Parathyroid adenoma (tissue), 2 donors: ENCODE measurements around the gene FAR2.

Experiments used
- H2AFZ ChIP-seq: fragments of 300-600 bp; sonication (generic); one replicate; pipeline ENCODE4 v1.7.0; 2017; ENCODE audit warnings: antibody characterized with exemption, mild to moderate bottlenecking
- H3K27ac ChIP-seq: fragments of 300-600 bp; sonication (generic); one replicate; pipeline ENCODE4 v1.7.0; 2017
- H3K27me3 ChIP-seq: fragments of 300-600 bp; sonication (generic); one replicate; pipeline ENCODE4 v1.7.0; 2017; ENCODE audit warnings: low read length; ENCODE audit not compliant: control insufficient read depth, insufficient read depth
- H3K36me3 ChIP-seq: fragments of 300-600 bp; sonication (generic); one replicate; pipeline ENCODE4 v1.7.0; 2017; ENCODE audit warnings: low read length; ENCODE audit not compliant: control insufficient read depth, insufficient read depth
- H3K4me1 ChIP-seq: fragments of 300-600 bp; sonication (generic); one replicate; pipeline ENCODE4 v1.7.0; 2017; ENCODE audit warnings: control low read depth
- H3K4me2 ChIP-seq: fragments of 300-600 bp; sonication (generic); one replicate; pipeline ENCODE4 v1.7.0; 2017; ENCODE audit warnings: low read length
- H3K4me3 ChIP-seq: fragments of 300-600 bp; sonication (generic); one replicate; pipeline ENCODE4 v1.7.0; 2017; ENCODE audit warnings: low read depth, low read length
- H3K79me2 ChIP-seq: fragments of 300-600 bp; sonication (generic); one replicate; pipeline ENCODE4 v1.7.0; 2017; ENCODE audit warnings: control low read depth
- H3K9ac ChIP-seq: fragments of 300-600 bp; sonication (generic); one replicate; pipeline ENCODE4 v1.7.0; 2017; ENCODE audit warnings: mild to moderate bottlenecking
- H3K9me3 ChIP-seq: fragments of 300-600 bp; sonication (generic); one replicate; pipeline ENCODE4 v1.7.0; 2017; ENCODE audit warnings: low read length; ENCODE audit not compliant: control insufficient read depth
- TF ChIP-seq, protein P1 (sequence below): fragments of 300-600 bp; sonication (generic); IDR thresholded peaks from one replicate; pipeline ENCODE4 v1.7.0; 2017; ENCODE audit warnings: antibody characterized with exemption, mild to moderate bottlenecking
- donor health status: primary hyperparathyroidism.

FAR2 gene

DNA sequence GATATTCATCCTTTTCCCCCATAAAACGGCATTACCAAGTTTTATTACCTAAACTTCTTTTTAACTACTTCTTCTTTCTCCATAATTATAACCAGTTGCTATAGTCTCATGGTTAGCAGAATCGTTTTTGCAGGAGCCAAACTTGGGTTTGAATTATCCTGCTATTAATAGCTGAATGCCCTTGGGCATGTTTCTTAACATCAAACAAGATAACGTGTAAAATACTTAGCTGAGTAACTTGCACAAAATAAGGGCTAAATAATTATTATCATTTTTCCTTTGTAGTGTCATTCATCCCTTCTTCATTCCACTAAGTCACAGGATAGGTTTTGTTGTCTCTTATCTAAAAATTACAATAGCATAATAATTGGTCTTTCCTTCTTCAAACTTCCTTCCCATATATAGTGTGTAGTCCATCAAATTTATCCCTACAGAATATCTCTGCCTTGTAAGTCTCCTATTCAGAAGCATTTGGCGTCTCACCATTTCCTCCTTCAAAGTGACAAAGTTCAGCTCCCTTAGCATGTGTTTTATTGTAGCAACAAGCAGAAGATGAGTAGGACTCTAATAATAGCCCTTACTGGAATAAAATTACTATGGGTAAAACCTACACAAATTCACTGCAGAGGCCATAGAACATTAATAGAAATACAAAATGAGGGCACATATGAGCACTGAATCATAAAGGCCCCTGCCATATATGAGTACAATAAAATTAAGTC lies 63.8 kb downstream of the FAR2 start:
- H3K9ac ChIP-seq = no peak overlapping the region
- H3K27ac ChIP-seq = no peak overlapping the region
- TF ChIP-seq, protein P1, sequence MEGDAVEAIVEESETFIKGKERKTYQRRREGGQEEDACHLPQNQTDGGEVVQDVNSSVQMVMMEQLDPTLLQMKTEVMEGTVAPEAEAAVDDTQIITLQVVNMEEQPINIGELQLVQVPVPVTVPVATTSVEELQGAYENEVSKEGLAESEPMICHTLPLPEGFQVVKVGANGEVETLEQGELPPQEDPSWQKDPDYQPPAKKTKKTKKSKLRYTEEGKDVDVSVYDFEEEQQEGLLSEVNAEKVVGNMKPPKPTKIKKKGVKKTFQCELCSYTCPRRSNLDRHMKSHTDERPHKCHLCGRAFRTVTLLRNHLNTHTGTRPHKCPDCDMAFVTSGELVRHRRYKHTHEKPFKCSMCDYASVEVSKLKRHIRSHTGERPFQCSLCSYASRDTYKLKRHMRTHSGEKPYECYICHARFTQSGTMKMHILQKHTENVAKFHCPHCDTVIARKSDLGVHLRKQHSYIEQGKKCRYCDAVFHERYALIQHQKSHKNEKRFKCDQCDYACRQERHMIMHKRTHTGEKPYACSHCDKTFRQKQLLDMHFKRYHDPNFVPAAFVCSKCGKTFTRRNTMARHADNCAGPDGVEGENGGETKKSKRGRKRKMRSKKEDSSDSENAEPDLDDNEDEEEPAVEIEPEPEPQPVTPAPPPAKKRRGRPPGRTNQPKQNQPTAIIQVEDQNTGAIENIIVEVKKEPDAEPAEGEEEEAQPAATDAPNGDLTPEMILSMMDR = no peak
- no peaks in the 10 kb centered on the region for H3K36me3 ChIP-seq
- no peak overlapping the region for H3K4me3 ChIP-seq
- H3K4me1 ChIP-seq = no peaks in the 10 kb centered on the region
- H3K79me2 ChIP-seq = no peaks in the 10 kb centered on the region
- no peaks in the 10 kb centered on the region for H3K27me3 ChIP-seq
- H3K9me3 ChIP-seq = no peaks in the 10 kb centered on the region
- H2AFZ ChIP-seq = no peak overlapping the region
- H3K4me2 ChIP-seq = no peak overlapping the region

DNA sequence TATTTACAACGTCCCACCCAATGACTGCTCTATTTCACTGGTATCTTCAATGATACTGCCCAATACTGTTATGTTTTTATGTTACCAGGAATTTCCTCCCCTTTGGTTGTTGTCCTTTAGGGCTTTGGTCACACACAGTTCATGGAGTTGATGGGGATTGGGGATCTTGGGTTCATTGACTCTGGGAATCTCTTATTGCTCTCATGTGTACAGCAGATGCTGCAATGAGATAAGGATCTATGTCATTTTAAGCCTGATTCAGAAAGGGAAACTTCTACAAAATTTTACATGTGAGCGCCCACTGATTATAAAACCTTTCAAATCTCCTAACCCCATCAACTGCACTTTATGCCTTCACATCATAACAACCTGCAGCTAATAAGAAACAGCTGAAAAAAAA lies 67.2 kb downstream of the FAR2 start:
- Histone ChIP-seq H3K4me2 (no peak overlapping the region), H3K27me3 (no peaks in the 10 kb centered on the region), H3K4me1 (no peaks in the 10 kb centered on the region), H3K36me3 (no peaks in the 10 kb centered on the region), H3K4me3 (no peak overlapping the region), H3K9ac (no peak overlapping the region), H3K79me2 (no peaks in the 10 kb centered on the region), H3K27ac (no peak overlapping the region), H2AFZ (no peak overlapping the region), H3K9me3 (no peaks in the 10 kb centered on the region)
- TF ChIP-seq, protein P1 = no peak

DNA sequence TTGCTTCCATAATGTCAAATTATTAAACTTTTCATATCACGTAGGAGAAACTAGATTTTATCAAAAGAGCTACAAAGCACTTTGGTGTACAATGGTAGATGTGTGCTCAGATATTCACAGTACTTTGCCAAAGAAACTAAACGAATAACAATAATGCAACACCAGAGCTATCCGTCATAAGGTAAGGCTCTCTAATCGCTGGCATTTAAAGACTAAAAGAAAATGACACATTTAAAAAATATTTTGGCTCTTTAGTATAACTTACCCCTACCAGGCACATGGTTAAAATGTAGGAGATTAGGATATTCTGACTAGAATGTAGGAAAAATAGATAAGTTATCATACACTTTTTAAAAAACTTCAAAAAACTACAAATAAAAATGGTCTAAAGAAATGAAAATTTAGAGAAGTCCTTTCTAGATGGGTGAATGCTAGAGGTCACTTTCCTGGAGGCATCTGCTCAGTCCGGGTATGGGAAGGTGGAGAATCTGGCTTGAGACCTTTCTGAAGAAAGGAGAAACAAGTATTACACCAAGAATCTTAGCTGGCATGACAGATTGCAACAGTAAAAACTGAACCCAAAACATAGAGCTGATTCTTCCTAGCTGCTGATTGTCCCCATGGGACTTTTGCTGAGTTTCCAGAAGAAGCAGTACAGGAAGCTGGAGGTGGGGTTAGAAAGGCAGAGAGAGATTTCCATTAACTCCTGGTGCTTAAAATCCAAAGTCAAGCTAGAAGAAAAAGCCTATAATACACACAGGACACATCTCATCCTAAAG lies 67.9 kb downstream of the FAR2 start:
- H3K4me1 ChIP-seq = no peaks in the 10 kb centered on the region
- no peaks in the 10 kb centered on the region for H3K27me3 ChIP-seq
- no peaks in the 10 kb centered on the region for H3K36me3 ChIP-seq
- H3K9ac ChIP-seq = no peak overlapping the region
- TF ChIP-seq, protein P1 = no peak
- no peaks in the 10 kb centered on the region for H3K9me3 ChIP-seq
- no peaks in the 10 kb centered on the region for H3K79me2 ChIP-seq
- no peak overlapping the region for H3K4me2 ChIP-seq
- H3K4me3 ChIP-seq = no peak overlapping the region
- H3K27ac ChIP-seq = no peak overlapping the region
- H2AFZ ChIP-seq = no peak overlapping the region

DNA sequence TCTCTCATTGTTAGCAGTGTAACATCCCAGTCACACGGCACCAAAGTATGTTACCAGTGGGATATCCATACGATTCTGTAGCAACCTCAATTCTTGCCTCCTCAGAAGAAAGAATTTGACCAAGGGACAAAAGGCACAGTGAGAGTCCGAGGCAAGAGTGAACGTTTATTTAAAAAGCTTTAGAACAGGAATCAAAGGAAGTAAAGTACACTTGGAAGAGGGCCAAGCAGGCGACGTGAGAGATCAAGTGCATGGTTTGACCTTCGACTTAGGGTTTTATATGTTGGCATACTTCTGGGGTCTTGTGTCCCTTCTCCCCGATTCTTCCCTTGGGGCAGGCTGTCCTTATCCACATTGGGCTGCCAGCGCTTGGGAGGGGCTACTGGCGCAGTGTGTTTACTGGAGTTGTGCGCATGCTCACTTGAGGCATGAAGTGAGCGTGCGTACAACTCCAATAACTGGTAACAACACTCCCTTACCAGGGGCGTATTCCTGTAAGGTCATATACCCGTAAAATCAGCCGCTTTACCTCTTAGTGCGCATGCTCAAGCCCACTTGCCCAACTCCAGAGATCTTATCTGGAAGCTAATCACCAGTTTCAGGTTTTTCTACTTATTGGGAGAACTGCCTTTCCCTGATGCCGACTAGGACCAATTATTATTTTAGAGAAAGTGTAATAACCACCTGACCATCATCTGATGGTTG lies 71.7 kb downstream of the FAR2 start:
- H3K79me2 ChIP-seq = no peaks in the 10 kb centered on the region
- no peaks in the 10 kb centered on the region for H3K27me3 ChIP-seq
- H3K4me3 ChIP-seq = no peak overlapping the region
- no peak overlapping the region for H2AFZ ChIP-seq
- H3K4me2 ChIP-seq = no peak overlapping the region
- no peaks in the 10 kb centered on the region for H3K4me1 ChIP-seq
- no peak overlapping the region for H3K9ac ChIP-seq
- no peak overlapping the region for H3K27ac ChIP-seq
- TF ChIP-seq, protein P1 = no peak
- no peaks in the 10 kb centered on the region for H3K9me3 ChIP-seq
- H3K36me3 ChIP-seq = no peaks in the 10 kb centered on the region
